HG03460 (cell line): ENCODE measurements around the gene CNTN5.

Experiments used
- ATAC-seq: cut with Tn5 transposase; IDR thresholded peaks from one replicate; pipeline ENCODE4 v1.9.1; 2021; ENCODE audit not compliant: unreplicated experiment

CNTN5 gene

DNA sequence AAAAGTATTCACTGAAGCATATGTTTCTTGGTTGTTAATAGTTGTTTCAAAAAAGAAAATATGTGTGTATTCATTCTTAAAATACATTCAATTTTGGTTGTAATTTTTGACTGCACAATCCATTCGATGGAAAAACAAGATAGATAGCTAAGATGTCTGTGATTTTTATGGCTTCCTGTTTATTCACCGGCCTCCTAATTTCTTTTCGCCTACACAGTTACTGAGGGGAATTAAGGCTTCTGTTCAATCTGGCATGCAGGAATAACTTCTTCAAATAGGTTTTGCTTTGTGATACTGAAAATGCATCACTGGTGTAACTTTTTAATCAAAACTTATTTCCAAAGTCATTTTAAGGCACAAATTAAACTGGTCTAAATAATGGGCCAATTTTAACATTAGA, 1375.5 kb downstream of the CNTN5 start:
- ATAC-seq = no peak

DNA sequence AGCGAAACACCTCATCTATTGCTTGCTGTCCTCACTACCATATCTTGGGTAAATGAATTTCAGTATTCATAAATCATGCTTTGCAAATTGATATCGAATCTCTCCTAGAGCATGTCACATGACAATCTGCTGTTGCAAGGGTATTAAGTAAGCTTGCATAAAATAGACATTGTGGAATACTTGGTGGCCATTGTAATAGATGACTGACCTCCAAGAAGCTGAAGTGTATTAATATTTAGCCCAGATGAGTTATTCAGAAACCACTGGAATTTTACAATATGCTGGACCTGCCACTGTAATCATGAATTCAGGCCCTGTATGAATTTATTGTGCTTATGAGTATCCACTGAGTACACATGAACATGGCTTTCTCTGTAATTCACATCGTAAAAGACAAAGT, 1376.7 kb downstream of the CNTN5 start:
- no peak for ATAC-seq

DNA sequence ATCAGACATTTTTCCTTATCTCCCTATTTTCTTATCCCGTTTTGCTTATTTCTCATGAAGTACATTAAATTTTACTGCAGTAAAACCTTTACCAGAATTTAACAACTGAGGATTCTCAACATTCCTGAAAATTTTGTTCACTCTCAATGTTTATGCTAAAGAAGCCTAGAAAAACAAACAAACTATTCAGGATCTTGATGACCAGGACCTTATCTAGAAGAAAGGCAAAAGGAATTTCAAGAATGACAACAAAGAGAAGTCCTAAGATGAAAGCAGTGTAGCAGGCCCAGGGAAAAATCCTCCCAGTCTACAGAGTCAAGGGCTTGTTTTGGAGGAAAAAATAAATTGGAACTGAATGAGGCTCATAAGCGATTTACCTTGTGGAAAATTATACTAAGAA, 1383.1 kb downstream of the CNTN5 start:
- ATAC-seq = no peak

DNA sequence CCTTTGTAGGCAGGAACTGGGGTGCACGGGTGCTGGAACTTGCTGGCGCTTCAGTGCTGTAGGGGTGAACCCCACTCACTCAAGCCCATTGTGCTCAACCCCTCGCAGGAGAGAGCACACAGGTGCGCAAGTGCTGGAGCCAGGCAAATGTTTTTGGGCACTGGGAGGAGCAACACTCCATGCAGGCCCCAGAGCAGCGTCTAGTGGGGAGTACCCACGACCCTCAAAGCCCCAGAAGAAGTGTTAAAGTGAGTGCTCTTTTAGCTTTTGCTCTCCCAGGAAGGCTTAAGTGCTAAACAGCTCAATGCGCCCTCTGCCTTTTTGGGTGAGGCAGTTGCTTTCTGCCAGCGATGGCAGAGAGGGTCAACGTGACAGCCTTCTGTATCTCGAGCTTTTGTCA, 1384.2 kb downstream of the CNTN5 start:
- ATAC-seq = no peak
